Prostate gland (tissue), 2 donors: Measurements from ENCODE around the gene PLCH1. TPM values are rescaled to one million over a fixed set of nuclear protein-coding genes. Genes with fewer than 3 reads are reported as not detected.
"Not testable (repeated sequence)": the region's sequence is repeated elsewhere in the genome, so short reads cannot be mapped to it uniquely, and the experiment has no call there.

Experiments
- DNase-seq: peaks from one replicate; pipeline ENCODE4 v3.0.0-alpha.2; 2019; ENCODE audit warnings: low spot score
- H3K27ac ChIP-seq, 2 donors: fragments of 200-600 bp; sonication (generic); 2 replicates each; pipeline ENCODE4 v1.5.1; 2017 to 2019
- H3K27me3 ChIP-seq: fragments of 200-600 bp; sonication (generic); replicated peaks from 2 replicates; pipeline ENCODE4 v1.5.1; 2019; ENCODE audit not compliant: insufficient read depth
- H3K36me3 ChIP-seq, 2 donors: fragments of 200-600 bp; sonication (generic); 1 replicate in 1 of 2; 2 replicates in 1 of 2; pipeline versions ENCODE4 v1.5.1 to v1.8.1; 2017 to 2019
- H3K4me1 ChIP-seq: fragments of 200-600 bp; sonication (generic); replicated peaks from 2 replicates; pipeline ENCODE4 v1.5.1; 2019
- H3K4me3 ChIP-seq, 2 donors: fragments of 200-600 bp; sonication (generic); 2 replicates each; pipeline ENCODE4 v1.5.1; 2017 to 2019
- H3K9me3 ChIP-seq: fragments of 200-600 bp; sonication (generic); 2 replicates; pipeline ENCODE4 v1.5.1; 2017
- POLR2A ChIP-seq: fragments of 450-650 bp; IDR thresholded peaks from one replicate; pipeline ENCODE4 v1.6.1; 2016; ENCODE audit warnings: antibody characterized with exemption, mild to moderate bottlenecking
- POLR2AphosphoS5 ChIP-seq: sonication (generic); formaldehyde crosslinking; IDR thresholded peaks from one replicate; pipeline ENCODE4 v1.6.1; 2017; ENCODE audit warnings: antibody characterized with exemption
- WGBS: methylation state at CpG from one replicate; pipeline ENCODE4 v1.1.5; 2018; 5-methylcytosine and 5-hydroxymethylcytosine counted together
- intact Hi-C: fragments of 100-400 bp; cut with DNase I; formaldehyde crosslinking; loops from one replicate; pipeline ENCODE4 v1.14.2; 2022
- total RNA-seq, 2 donors: library from RNA; depleted of rRNA; stranded (reverse); fragments of >200 nt; gene quantifications; one replicate each; pipeline ENCODE4 v1.1.0, GENCODE V29; 2016
- TF ChIP-seq, protein P1 (sequence below), 4 experiments: fragments of 200-600 bp in 2 of 4; fragments of 450-650 bp in 2 of 4; sonication (generic) in 2 of 4; IDR thresholded peaks; 1 replicate in 3 of 4; 2 replicates in 1 of 4; pipeline ENCODE4 v1.5.1; 2016 to 2019; ENCODE audit warnings: antibody characterized with exemption in 4 of 4, mild to moderate bottlenecking in 2 of 4, moderate library complexity in 2 of 4

Gene PLCH1
- total RNA-seq, 2 donors from 2014 or later, result 0.64 to 12.2 TPM

DNA sequence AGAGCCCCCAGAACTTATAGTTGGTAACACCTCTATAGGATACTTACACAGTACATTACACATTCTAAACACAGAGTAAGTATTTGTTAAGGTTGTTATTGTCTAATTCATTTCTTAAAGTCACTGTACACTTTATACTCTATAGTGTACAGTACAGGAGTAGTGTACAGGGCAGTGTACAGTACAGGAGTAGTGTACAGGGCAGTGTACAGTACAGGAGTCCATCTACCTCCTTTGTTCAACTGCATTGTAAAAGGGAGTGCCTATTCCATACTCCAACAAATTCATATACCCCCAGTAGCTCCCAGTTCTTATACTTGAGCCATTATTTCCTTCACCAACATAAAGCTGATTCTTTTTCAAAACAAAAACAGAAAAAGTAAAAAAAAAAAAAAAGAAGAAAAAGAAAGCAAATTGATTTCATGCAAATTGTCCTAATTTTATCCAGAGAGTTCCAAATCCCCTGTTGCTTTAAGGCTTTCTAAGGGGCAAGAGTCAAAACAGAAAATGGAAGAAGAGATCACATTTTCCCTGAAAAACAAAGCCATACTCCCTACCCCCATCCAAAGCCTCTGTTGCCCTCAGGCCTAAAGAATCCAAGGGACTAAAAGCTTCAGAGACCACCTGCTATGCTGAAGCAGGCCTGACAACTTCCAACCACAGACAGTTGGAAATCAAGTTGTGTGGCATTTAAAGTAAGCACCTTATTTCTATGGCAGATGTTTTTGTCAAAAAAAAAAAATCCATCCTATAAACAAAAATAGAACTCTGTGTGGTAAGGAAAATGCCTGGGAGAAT, 125.6 kb downstream of the PLCH1 start:
- DNase-seq, result no peak
- intact Hi-C loops, result no loop called here
- Histone ChIP-seq H3K4me3 (no peak overlapping the region), H3K27me3 (no peaks in the 10 kb centered on the region), H3K36me3 (no peaks in the 10 kb centered on the region), H3K4me1 (no peaks in the 10 kb centered on the region), H3K27ac (no peak overlapping the region), H3K9me3 (no peaks in the 10 kb centered on the region)
- no peak for TF ChIP-seq POLR2AphosphoS5
- TF ChIP-seq POLR2A, result no peak
- TF ChIP-seq, protein P1, sequence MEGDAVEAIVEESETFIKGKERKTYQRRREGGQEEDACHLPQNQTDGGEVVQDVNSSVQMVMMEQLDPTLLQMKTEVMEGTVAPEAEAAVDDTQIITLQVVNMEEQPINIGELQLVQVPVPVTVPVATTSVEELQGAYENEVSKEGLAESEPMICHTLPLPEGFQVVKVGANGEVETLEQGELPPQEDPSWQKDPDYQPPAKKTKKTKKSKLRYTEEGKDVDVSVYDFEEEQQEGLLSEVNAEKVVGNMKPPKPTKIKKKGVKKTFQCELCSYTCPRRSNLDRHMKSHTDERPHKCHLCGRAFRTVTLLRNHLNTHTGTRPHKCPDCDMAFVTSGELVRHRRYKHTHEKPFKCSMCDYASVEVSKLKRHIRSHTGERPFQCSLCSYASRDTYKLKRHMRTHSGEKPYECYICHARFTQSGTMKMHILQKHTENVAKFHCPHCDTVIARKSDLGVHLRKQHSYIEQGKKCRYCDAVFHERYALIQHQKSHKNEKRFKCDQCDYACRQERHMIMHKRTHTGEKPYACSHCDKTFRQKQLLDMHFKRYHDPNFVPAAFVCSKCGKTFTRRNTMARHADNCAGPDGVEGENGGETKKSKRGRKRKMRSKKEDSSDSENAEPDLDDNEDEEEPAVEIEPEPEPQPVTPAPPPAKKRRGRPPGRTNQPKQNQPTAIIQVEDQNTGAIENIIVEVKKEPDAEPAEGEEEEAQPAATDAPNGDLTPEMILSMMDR (IDR thresholded peaks at IDR 0.05), result no peak

- no peak overlapping the region for H3K4me3 ChIP-seq
- H3K9me3 ChIP-seq, result no peaks in the 10 kb centered on the region
- intact Hi-C loops, result no loop called here
- no peak overlapping the region for H3K27ac ChIP-seq
- no peaks in the 10 kb centered on the region for H3K27me3 ChIP-seq
- DNase-seq, result no peak
- no peak for TF ChIP-seq POLR2A
- TF ChIP-seq, protein P1 (IDR thresholded peaks at IDR 0.05), result no peak
- no peak for TF ChIP-seq POLR2AphosphoS5
- H3K36me3 ChIP-seq, result no peaks in the 10 kb centered on the region
- H3K4me1 ChIP-seq, result no peaks in the 10 kb centered on the region
These were observed 126.3 kb downstream of the PLCH1 start for GRCh38 chr3:155618543-155618942.

GRCh38 chr3:155617346-155617925, 127.4 kb downstream of the PLCH1 start:
- H3K27me3 ChIP-seq, result no peaks in the 10 kb centered on the region
- intact Hi-C loops, result no loop called here
- H3K27ac ChIP-seq, result no peak overlapping the region
- H3K4me1 ChIP-seq, result no peaks in the 10 kb centered on the region
- H3K4me3 ChIP-seq, result no peak overlapping the region
- H3K9me3 ChIP-seq, result no peaks in the 10 kb centered on the region
- no peak for TF ChIP-seq POLR2A
- no peak for TF ChIP-seq POLR2AphosphoS5
- TF ChIP-seq, protein P1 (IDR thresholded peaks at IDR 0.05), result no peak
- 45% methylated on average over 1 of the region's 1 CpG for WGBS
- H3K36me3 ChIP-seq, result no peaks in the 10 kb centered on the region
- no peak for DNase-seq

DNA sequence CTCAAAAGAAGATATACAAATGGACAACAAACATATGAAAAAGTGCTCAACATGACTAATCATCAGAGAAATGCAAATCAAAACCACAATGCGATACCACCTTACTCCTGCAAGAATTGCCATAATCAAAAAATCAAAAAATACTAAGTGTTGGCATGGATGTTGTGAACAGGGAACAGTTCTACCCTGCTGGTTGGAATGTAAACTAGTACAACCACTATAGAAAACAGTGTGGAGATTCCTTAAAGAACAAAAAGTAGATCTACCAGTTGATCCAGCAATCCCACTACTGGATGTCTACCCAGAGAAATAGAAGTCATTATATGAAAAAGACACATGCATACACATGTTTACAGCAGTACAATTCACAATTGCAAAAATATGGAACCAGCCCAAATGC, 129.7 kb downstream of the PLCH1 start:
- intact Hi-C loops, H3K4me3 ChIP-seq, H3K36me3 ChIP-seq, DNase-seq, H3K4me1 ChIP-seq, H3K27me3 ChIP-seq, H3K27ac ChIP-seq, H3K9me3 ChIP-seq: not testable (repeated sequence)
- WGBS, result 100% methylated on average over 1 of the region's 1 CpG

DNA sequence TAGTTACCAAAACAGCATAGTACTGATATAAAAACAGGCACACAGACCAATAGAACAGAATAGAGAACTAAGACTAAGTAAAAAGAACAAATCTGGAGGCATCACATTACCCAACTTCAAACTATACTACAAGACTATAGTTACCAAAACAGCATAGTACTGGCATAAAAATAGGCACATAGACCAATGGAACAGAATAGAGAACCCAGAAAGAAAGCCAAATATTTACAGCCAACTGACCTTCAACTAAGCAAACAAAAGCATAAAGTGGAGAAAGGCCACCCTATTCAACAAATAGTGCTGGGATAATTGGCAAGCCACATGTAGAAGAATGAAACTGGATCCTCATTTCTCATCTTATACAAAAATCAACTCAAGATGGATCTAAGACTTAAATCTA, 130.5 kb downstream of the PLCH1 start:
- H3K27me3 ChIP-seq, DNase-seq, H3K9me3 ChIP-seq, H3K27ac ChIP-seq, intact Hi-C loops, H3K36me3 ChIP-seq, H3K4me1 ChIP-seq, H3K4me3 ChIP-seq: not testable (repeated sequence)

DNA sequence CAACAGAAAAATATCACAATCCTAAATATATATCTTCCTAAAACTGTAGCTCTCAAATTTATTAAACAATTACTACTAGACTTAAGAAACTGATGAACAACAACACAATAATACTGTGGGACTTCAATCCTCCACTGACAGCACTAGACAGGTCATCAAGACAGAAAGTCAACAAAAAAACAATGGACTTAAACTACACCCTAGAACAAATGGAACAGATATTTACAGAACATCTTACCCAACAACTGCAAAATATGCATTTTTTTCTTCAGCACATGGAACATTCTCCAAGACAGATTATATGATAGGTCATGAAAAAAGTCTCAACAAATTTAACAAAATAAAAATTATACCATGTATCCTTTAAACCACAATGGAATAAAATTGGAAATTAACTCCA, 133.4 kb downstream of the PLCH1 start:
- no peaks in the 10 kb centered on the region for H3K27me3 ChIP-seq
- DNase-seq, result no peak
- H3K4me3 ChIP-seq, result no peak overlapping the region
- TF ChIP-seq, protein P1 (IDR thresholded peaks at IDR 0.05), result no peak
- TF ChIP-seq POLR2A (no peak), POLR2AphosphoS5 (no peak)
- H3K9me3 ChIP-seq, result no peaks in the 10 kb centered on the region
- intact Hi-C loops, result no loop called here
- no peaks in the 10 kb centered on the region for H3K4me1 ChIP-seq
- H3K27ac ChIP-seq, result no peak overlapping the region
- no peaks in the 10 kb centered on the region for H3K36me3 ChIP-seq
